GM12872 (cell line): Measurements from ENCODE around the gene PGM3.

ENCODE experiments used
- TF ChIP-seq, protein P1 (sequence below): IDR thresholded peaks from 3 replicates; pipeline ENCODE4 v1.5.1; 2011; ENCODE audit warnings: low read depth, mild to moderate bottlenecking, low read length, moderate library complexity; ENCODE audit not compliant: insufficient read depth

The PGM3 gene

DNA sequence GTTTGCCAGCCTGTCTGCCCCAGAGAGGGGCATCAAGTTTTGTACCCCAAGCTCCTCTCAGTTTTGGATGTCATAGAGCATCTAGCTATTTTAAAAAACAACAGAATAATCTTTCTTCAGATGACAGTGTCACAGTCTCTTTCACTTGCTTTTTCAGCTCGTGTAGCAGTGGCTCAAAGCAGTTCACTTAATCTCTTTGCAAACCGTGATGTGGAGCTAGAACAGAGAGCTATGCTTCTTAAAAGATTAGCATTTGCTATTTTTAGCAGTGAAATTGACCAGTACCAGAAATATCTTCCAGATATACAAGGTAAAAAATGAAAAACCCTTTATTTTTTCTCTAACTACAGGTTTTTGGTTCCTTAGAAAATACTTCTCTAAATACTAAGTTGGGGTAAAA lies 37.3 kb downstream of the PGM3 start:
- TF ChIP-seq, protein P1, sequence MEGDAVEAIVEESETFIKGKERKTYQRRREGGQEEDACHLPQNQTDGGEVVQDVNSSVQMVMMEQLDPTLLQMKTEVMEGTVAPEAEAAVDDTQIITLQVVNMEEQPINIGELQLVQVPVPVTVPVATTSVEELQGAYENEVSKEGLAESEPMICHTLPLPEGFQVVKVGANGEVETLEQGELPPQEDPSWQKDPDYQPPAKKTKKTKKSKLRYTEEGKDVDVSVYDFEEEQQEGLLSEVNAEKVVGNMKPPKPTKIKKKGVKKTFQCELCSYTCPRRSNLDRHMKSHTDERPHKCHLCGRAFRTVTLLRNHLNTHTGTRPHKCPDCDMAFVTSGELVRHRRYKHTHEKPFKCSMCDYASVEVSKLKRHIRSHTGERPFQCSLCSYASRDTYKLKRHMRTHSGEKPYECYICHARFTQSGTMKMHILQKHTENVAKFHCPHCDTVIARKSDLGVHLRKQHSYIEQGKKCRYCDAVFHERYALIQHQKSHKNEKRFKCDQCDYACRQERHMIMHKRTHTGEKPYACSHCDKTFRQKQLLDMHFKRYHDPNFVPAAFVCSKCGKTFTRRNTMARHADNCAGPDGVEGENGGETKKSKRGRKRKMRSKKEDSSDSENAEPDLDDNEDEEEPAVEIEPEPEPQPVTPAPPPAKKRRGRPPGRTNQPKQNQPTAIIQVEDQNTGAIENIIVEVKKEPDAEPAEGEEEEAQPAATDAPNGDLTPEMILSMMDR: no peak

GRCh38 chr6:83153883-83154521 lies 39.1 kb downstream of the PGM3 start:
- TF ChIP-seq, protein P1: no peak

GRCh38 chr6:83152913-83153312 lies 40.2 kb downstream of the PGM3 start:
- TF ChIP-seq, protein P1: no peak

DNA sequence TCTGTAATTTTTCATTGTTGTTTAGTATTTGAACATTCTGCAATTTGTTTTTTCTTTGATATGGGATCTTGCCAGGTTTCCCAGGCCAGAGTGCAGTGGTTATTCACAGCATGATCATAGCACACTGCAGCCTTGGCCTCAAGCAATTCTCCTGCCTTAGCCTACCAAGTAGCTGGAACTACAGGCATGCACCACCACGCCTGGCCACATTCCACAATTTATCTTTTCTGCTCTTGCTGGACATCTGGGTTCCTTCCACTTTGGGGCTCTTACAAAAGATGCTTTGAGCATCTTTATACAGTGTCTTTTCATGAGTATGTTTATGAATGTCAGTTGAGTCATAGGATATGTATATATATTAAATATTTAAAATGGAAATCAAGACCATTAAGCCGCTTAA lies 42.0 kb downstream of the PGM3 start:
- TF ChIP-seq, protein P1: no peak

DNA sequence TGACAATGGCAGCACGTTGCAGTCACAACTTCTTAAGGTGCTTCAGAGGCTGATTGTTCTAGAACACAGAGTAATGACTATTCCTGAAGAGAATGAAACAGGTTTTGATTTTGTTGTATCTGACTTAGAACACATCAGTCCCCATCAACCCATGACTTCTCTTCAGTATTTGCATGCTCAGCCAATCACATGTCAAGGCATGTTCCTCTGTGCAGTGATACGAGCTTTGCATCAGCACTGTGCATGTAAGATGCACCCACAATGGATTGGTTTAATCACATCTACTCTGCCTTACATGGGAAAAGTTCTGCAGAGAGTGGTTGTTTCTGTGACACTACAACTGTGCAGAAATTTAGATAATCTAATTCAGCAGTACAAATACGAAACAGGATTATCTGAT lies 54.3 kb downstream of the PGM3 start:
- TF ChIP-seq, protein P1: no peak

- TF ChIP-seq, protein P1: no peak
These were observed 54.8 kb downstream of the PGM3 start for GRCh38 chr6:83138118-83138722.

DNA sequence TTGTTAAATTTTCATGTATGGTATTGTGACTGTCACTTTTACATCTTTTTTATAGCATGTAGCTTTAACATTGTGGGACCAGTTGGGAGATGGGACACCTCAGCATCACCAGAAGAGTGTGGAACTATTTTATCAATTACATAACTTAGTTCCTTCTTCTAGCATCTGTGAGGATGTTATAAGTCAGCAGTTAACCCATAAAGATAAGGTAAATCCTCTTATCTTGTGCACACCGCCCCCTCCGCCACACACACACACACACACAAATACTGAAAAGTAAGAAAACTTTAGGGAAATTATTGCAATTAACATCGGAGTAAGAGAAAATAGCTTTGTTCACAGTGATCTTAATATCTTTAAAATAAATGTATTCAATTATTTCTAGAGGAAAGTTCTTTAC lies 60.9 kb downstream of the PGM3 start:
- TF ChIP-seq, protein P1: no peak
